H1 (cell line): Measurements from ENCODE around the gene SLAIN2. TPM values are rescaled to one million over a fixed set of nuclear protein-coding genes. Genes with fewer than 3 reads are reported as not detected.

Experiments used
- BCL11A ChIP-seq, 2 experiments: IDR thresholded peaks; one replicate each; pipeline ENCODE4 v1.6.1; 2011; ENCODE audit warnings: low read depth in 2 of 2, low read length in 2 of 2, mild to moderate bottlenecking in 2 of 2
- CBX5 ChIP-seq: fragments of 300-800, 300-1000 bp; sonication (generic); IDR thresholded peaks from 2 replicates; pipeline ENCODE4 v1.7.1; 2016; ENCODE audit warnings: antibody characterized with exemption, low read length, low read depth
- GTF2F1 ChIP-seq: IDR thresholded peaks from 2 replicates; pipeline ENCODE4 v1.6.1; 2012; ENCODE audit warnings: low read depth, low read length, improper control_type of control experiment, borderline replicate concordance
- HDAC6 ChIP-seq: IDR thresholded peaks from one replicate; pipeline ENCODE4 v1.7.1; 2012; ENCODE audit warnings: low read depth, mild to moderate bottlenecking, inconsistent platforms, low read length, moderate library complexity
- JUND ChIP-seq: IDR thresholded peaks from 2 replicates; pipeline ENCODE4 v1.6.1; 2011; ENCODE audit warnings: mild to moderate bottlenecking, improper control_type of control experiment, low read length
- NRF1 ChIP-seq: IDR thresholded peaks from 2 replicates; pipeline ENCODE4 v1.6.1; 2011; ENCODE audit warnings: mild to moderate bottlenecking, low read depth, low read length, improper control_type of control experiment
- PHF8 ChIP-seq: fragments of 200-600 bp; sonication (generic); conservative IDR thresholded peaks from 2 replicates; pipeline ENCODE4 v1.7.1; 2012; ENCODE audit warnings: low read depth, mild to moderate bottlenecking, inconsistent platforms, low read length, moderate library complexity
- POLR2A ChIP-seq, 2 experiments: IDR thresholded peaks; 1 replicate in 1 of 2; 2 replicates in 1 of 2; pipeline ENCODE4 v1.6.1; 2011; ENCODE audit warnings: low read depth in 2 of 2, low read length in 2 of 2, mild to moderate bottlenecking in 2 of 2; ENCODE audit errors: control extremely low read depth in 1 of 2
- POLR2AphosphoS5 ChIP-seq: IDR thresholded peaks from 2 replicates; pipeline ENCODE4 v1.6.1; 2011; ENCODE audit warnings: low read depth, low read length
- RFX5 ChIP-seq: IDR thresholded peaks from 2 replicates; pipeline ENCODE4 v1.6.1; 2011; ENCODE audit warnings: low read depth, low read length, improper control_type of control experiment, borderline replicate concordance
- SIN3A ChIP-seq, 2 experiments: IDR thresholded peaks in 1 of 2; conservative IDR thresholded peaks in 1 of 2; 2 replicates each; pipeline ENCODE4 v1.6.1; 2011 to 2012; ENCODE audit warnings: low read length in 2 of 2, improper control_type of control experiment in 1 of 2, low read depth in 1 of 2, mild to moderate bottlenecking in 1 of 2
- SIX5 ChIP-seq: IDR thresholded peaks from 2 replicates; pipeline ENCODE4 v1.6.1; 2011; ENCODE audit warnings: mild to moderate bottlenecking, low read depth, low read length
- SP1 ChIP-seq: IDR thresholded peaks from 2 replicates; pipeline ENCODE4 v1.6.1; 2011; ENCODE audit warnings: low read depth, low read length
- SP4 ChIP-seq: IDR thresholded peaks from 2 replicates; pipeline ENCODE4 v1.6.1; 2012; ENCODE audit warnings: low read length, inconsistent platforms
- TAF7 ChIP-seq: optimal IDR thresholded peaks from 2 replicates; pipeline ENCODE3; 2011; ENCODE audit warnings: low read depth, mild to moderate bottlenecking, inconsistent platforms, low read length, moderate library complexity, borderline replicate concordance
- TCF12 ChIP-seq: IDR thresholded peaks from 2 replicates; pipeline ENCODE4 v1.6.1; 2011; ENCODE audit warnings: low read depth, mild to moderate bottlenecking, low read length
- YY1 ChIP-seq: IDR thresholded peaks from 2 replicates; pipeline ENCODE4 v1.6.1; 2011; ENCODE audit warnings: low read depth, mild to moderate bottlenecking, low read length
- polyA plus RNA-seq, 7 experiments: library from polyadenylated mRNA; depleted of rRNA in 3 of 7; stranded (reverse) in 5 of 7; unstranded in 2 of 7; fragments of >200 nt in 5 of 7; fragments of 200-250 nt in 2 of 7; gene quantifications; 1 replicate in 5 of 7; 2 replicates in 1 of 7; 4 replicates in 1 of 7; pipeline versions ENCODE4 v1.2.1 to v1.2.3, GENCODE V29; 2011 to 2013; ENCODE audit warnings: missing spikeins in 2 of 7, mixed read lengths in 2 of 7
- total RNA-seq: library from RNA; stranded (reverse); fragmentation: NEBNext Ultra II Directional; extraction: Animal tissue kit (Norgen Biotek cat#: 25700); gene quantifications from 2 replicates; pipeline ENCODE4 v1.2.1, GENCODE V29; 2021
- TF ChIP-seq, protein P1 (sequence below), 3 experiments: IDR thresholded peaks; 1 replicate in 2 of 3; 2 replicates in 1 of 3; pipeline versions ENCODE4 v1.5.1 to v1.6.1; 2011; ENCODE audit warnings: low read length in 3 of 3, mild to moderate bottlenecking in 3 of 3, inconsistent platforms in 2 of 3, low read depth in 1 of 3, moderate library complexity in 1 of 3; ENCODE audit not compliant: insufficient read depth in 1 of 3; ENCODE audit errors: control extremely low read depth in 1 of 3
- TF ChIP-seq, protein P2 (sequence below): IDR thresholded peaks from 2 replicates; pipeline ENCODE4 v1.6.1; 2012; ENCODE audit warnings: inconsistent platforms
- TF ChIP-seq, protein P3 (sequence below): IDR thresholded peaks from 2 replicates; pipeline ENCODE4 v1.6.1; 2012; ENCODE audit warnings: low read length, inconsistent platforms

The SLAIN2 gene
- total and polyA plus RNA-seq, 2 of the 8 experiments (the other 6 are each of a cell fraction or from before 2014, with no cell fraction given), result 8.2 to 40.0 TPM

DNA sequence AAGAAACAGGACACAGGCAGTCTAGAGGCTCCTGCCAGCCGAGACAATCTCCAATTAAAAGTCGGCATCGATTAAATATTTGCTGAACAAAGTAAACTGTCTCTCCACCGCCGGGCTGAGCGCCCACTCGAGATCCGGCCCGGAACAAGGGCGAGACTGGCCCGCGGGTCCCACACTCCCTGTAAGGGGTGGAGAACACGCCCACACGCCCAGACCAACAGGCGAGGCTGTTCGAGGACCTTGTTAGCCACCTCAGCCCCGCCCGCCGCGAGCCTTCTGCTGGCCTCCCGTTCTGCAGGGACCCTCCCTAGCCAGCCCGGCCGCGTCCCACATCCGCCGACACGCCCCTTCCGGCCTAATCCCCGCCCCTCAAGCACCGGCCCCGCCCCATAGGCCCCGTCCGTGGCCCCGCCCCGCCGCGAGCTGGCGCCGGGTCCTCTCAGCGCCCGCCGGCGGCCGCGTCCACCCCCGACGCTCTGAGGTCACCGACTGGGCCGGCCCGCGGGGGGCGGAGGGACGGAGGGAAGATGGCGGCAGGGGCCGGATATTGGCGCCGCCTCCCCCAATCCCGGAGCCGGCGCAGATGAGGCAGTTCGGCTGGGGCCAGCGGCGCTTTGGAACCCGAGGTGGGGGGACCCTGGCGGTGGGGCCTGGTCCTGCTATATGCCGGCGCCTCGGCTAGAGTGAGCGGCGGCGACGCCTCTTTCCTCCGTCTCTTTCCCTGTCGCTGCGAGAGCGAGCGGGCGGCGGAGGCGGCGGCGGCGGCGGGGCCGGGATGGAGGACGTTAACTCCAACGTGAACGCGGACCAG, at the start of gene SLAIN2 (continued):
- TF ChIP-seq CBX5 (no peak), POLR2A (IDR thresholded peaks at IDR 0.05; ENCODE audit: control extremely low read depth in 1 of 2, low read depth in 2 of 2, low read length in 2 of 2) (peak; percentile 49 to 84; a peak in 2 of 3 replicates), SP4 (no peak), POLR2AphosphoS5 (peak; percentile 77), SIN3A (conservative IDR thresholded peaks at IDR 0.05 in 1 of 2, IDR thresholded peaks at IDR 0.05 in 1 of 2; ENCODE audit: low read depth in 1 of 2, low read length in 2 of 2) (0 out of 4 replicates have a peak, but pooled peaks of 1 of the 2 experiments have one; percentile 18), TCF12 (no peak), TAF7 (peak; percentile 53), PHF8 (peak; percentile 20), SIX5 (no peak), SP1 (no peak; the same call in 1 of the 2 replicates), BCL11A (IDR thresholded peaks at IDR 0.05; ENCODE audit: low read depth in 2 of 2, low read length in 2 of 2) (no peak), JUND (no peak), HDAC6 (no peak), GTF2F1 (no peak), NRF1 (peak; percentile 16; the same call in 1 of the 2 replicates), RFX5 (no peak), YY1 (peak; percentile 91)
- TF ChIP-seq, protein P1, sequence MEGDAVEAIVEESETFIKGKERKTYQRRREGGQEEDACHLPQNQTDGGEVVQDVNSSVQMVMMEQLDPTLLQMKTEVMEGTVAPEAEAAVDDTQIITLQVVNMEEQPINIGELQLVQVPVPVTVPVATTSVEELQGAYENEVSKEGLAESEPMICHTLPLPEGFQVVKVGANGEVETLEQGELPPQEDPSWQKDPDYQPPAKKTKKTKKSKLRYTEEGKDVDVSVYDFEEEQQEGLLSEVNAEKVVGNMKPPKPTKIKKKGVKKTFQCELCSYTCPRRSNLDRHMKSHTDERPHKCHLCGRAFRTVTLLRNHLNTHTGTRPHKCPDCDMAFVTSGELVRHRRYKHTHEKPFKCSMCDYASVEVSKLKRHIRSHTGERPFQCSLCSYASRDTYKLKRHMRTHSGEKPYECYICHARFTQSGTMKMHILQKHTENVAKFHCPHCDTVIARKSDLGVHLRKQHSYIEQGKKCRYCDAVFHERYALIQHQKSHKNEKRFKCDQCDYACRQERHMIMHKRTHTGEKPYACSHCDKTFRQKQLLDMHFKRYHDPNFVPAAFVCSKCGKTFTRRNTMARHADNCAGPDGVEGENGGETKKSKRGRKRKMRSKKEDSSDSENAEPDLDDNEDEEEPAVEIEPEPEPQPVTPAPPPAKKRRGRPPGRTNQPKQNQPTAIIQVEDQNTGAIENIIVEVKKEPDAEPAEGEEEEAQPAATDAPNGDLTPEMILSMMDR (IDR thresholded peaks at IDR 0.05; ENCODE audit: control extremely low read depth in 1 of 3, insufficient read depth in 1 of 3, low read depth in 1 of 3, low read length in 3 of 3), result peak; percentile 22 to 29 (median 25); a peak in 3 of 4 replicates
- TF ChIP-seq, protein P2, sequence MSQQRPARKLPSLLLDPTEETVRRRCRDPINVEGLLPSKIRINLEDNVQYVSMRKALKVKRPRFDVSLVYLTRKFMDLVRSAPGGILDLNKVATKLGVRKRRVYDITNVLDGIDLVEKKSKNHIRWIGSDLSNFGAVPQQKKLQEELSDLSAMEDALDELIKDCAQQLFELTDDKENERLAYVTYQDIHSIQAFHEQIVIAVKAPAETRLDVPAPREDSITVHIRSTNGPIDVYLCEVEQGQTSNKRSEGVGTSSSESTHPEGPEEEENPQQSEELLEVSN, result no peak
- TF ChIP-seq, protein P3, sequence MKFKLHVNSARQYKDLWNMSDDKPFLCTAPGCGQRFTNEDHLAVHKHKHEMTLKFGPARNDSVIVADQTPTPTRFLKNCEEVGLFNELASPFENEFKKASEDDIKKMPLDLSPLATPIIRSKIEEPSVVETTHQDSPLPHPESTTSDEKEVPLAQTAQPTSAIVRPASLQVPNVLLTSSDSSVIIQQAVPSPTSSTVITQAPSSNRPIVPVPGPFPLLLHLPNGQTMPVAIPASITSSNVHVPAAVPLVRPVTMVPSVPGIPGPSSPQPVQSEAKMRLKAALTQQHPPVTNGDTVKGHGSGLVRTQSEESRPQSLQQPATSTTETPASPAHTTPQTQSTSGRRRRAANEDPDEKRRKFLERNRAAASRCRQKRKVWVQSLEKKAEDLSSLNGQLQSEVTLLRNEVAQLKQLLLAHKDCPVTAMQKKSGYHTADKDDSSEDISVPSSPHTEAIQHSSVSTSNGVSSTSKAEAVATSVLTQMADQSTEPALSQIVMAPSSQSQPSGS, result no peak
